IMR-90 (cell line): ENCODE results near the gene FBXW11. TPM values are rescaled to one million over a fixed set of nuclear protein-coding genes. Genes with fewer than 3 reads are reported as not detected.

Source experiments
- ATAC-seq: fragments of 200-7000 bp; cut with Tn5 transposase; 2 replicates; pipeline ENCODE4 v1.9.1; 2020; ENCODE audit warnings: low read depth, mild to moderate bottlenecking, moderate library complexity
- BruUV-seq: library from RNA; stranded (reverse); fragments of 400-500 nt; replicated peaks from 2 replicates; lab custom pipeline; 2021; lab: Mats Ljungman, UMichigan
- CTCF ChIA-PET: fragments of 300-600 bp; formaldehyde crosslinking; extraction: SDS; loops from one replicate; lab custom pipeline; 2021; ENCODE audit warnings: antibody characterized with exemption; lab: Yijun Ruan, JAX
- POLR2A ChIA-PET: fragments of 300-600 bp; sonication (Branson Sonifier 250); formaldehyde crosslinking; loops from one replicate; lab custom pipeline; 2022; ENCODE audit warnings: antibody characterized with exemption; ENCODE audit not compliant: unreplicated experiment; lab: Charles Lee
- DNase-seq: peaks from one replicate; pipeline ENCODE4 v3.0.0; 2013
- H2AFZ ChIP-seq: replicated peaks from 2 replicates; pipeline ENCODE3; 2013; ENCODE audit warnings: low read length, mild to moderate bottlenecking; ENCODE audit not compliant: poor library complexity
- H2AK5ac ChIP-seq: 2 replicates; pipeline ENCODE4 v1.6.1; 2013; ENCODE audit warnings: low read depth, low read length, inconsistent platforms
- H2AK9ac ChIP-seq: replicated peaks from 2 replicates; pipeline ENCODE3; 2013; ENCODE audit warnings: mild to moderate bottlenecking, low read depth, low read length, moderate library complexity; ENCODE audit not compliant: poor library complexity
- H2BK120ac ChIP-seq: 2 replicates; pipeline ENCODE4 v1.6.1; 2013; ENCODE audit warnings: low read depth, low read length, inconsistent platforms
- H2BK15ac ChIP-seq: 3 replicates; pipeline ENCODE4 v1.6.1; 2013; ENCODE audit warnings: low read depth, low read length, inconsistent platforms
- H2BK20ac ChIP-seq: 2 replicates; pipeline ENCODE4 v1.6.1; 2013; ENCODE audit warnings: low read depth, mild to moderate bottlenecking, inconsistent platforms, low read length, moderate library complexity
- H2BK5ac ChIP-seq: 2 replicates; pipeline ENCODE4 v1.6.1; 2013; ENCODE audit warnings: mild to moderate bottlenecking, low read depth, low read length, inconsistent platforms; ENCODE audit not compliant: poor library complexity, severe bottlenecking
- H3K14ac ChIP-seq: replicated peaks from 2 replicates; pipeline ENCODE4 v1.6.1; 2013; ENCODE audit warnings: low read depth, low read length, inconsistent platforms
- H3K18ac ChIP-seq: 2 replicates; pipeline ENCODE4 v1.6.1; 2013; ENCODE audit warnings: low read depth, low read length, control low read depth
- H3K23ac ChIP-seq: 2 replicates; pipeline ENCODE4 v1.6.1; 2013; ENCODE audit warnings: low read depth, low read length, inconsistent platforms
- H3K27ac ChIP-seq: 2 replicates; pipeline ENCODE4 v1.5.1; 2013; ENCODE audit warnings: mild to moderate bottlenecking, control low read depth, low read length; ENCODE audit not compliant: insufficient read depth
- H3K27me3 ChIP-seq: 2 replicates; pipeline ENCODE4 v1.6.1; 2013; ENCODE audit warnings: low read length; ENCODE audit not compliant: control insufficient read depth, insufficient read depth
- H3K36me3 ChIP-seq: 2 replicates; pipeline ENCODE4 v1.6.1; 2013; ENCODE audit warnings: low read length, mixed read lengths; ENCODE audit not compliant: control insufficient read depth, insufficient read depth
- H3K4ac ChIP-seq: 2 replicates; pipeline ENCODE4 v1.6.1; 2013; ENCODE audit warnings: low read depth, low read length, inconsistent platforms
- H3K4me1 ChIP-seq: 2 replicates; pipeline ENCODE4 v1.6.1; 2013; ENCODE audit warnings: low read length, mixed read lengths; ENCODE audit not compliant: control insufficient read depth, insufficient read depth
- H3K4me2 ChIP-seq: 2 replicates; pipeline ENCODE4 v1.6.1; 2013; ENCODE audit warnings: low read depth, mild to moderate bottlenecking, control low read depth, low read length, moderate library complexity
- H3K4me3 ChIP-seq: 2 replicates; pipeline ENCODE4 v1.5.1; 2013; ENCODE audit warnings: low read depth, mild to moderate bottlenecking, control low read depth, low read length, moderate library complexity; ENCODE audit not compliant: insufficient read depth
- H3K56ac ChIP-seq: 2 replicates; pipeline ENCODE4 v1.6.1; 2013; ENCODE audit warnings: low read length, inconsistent platforms; ENCODE audit not compliant: insufficient read depth; ENCODE audit errors: extremely low read depth
- H3K79me1 ChIP-seq, 2 experiments: 2 replicates each; pipeline ENCODE4 v1.6.1; 2013; ENCODE audit warnings: low read length in 2 of 2, inconsistent platforms in 1 of 2, low read depth in 1 of 2
- H3K9ac ChIP-seq: 2 replicates; pipeline ENCODE4 v1.6.1; 2013; ENCODE audit warnings: low read depth, low read length, control low read depth
- H3K9me1 ChIP-seq: 2 replicates; pipeline ENCODE4 v1.6.1; 2013; ENCODE audit warnings: low read length, inconsistent platforms; ENCODE audit not compliant: insufficient read depth
- H3K9me3 ChIP-seq: 2 replicates; pipeline ENCODE4 v1.6.1; 2013; ENCODE audit warnings: low read length; ENCODE audit not compliant: control insufficient read depth, insufficient read depth
- H4K20me1 ChIP-seq: 2 replicates; pipeline ENCODE4 v1.6.1; 2013; ENCODE audit warnings: low read length, inconsistent platforms; ENCODE audit not compliant: insufficient read depth
- H4K5ac ChIP-seq: 2 replicates; pipeline ENCODE4 v1.6.1; 2013; ENCODE audit warnings: mild to moderate bottlenecking, low read depth, low read length, control low read depth
- H4K8ac ChIP-seq, 2 experiments: 2 replicates each; pipeline ENCODE4 v1.6.1; 2013; ENCODE audit warnings: low read depth in 2 of 2, low read length in 2 of 2, control low read depth in 1 of 2, inconsistent platforms in 1 of 2
- H4K91ac ChIP-seq: 2 replicates; pipeline ENCODE4 v1.6.1; 2013; ENCODE audit warnings: low read depth, low read length, inconsistent platforms; ENCODE audit not compliant: insufficient read depth
- BHLHE40 ChIP-seq: fragments of 150-350 bp; IDR thresholded peaks from 2 replicates; pipeline ENCODE4 v1.6.1; 2016; ENCODE audit warnings: mild to moderate bottlenecking, low read depth, low read length
- CEBPB ChIP-seq: IDR thresholded peaks from 2 replicates; pipeline ENCODE4 v1.6.1; 2012; ENCODE audit warnings: low read depth, low read length, improper control_type of control experiment
- CTCF ChIP-seq: conservative IDR thresholded peaks from 2 replicates; pipeline ENCODE4 v1.5.1; 2012; ENCODE audit warnings: mild to moderate bottlenecking, low read depth, low read length, improper control_type of control experiment
- FOS ChIP-seq: fragments of 150-350 bp; IDR thresholded peaks from 2 replicates; pipeline ENCODE4 v1.6.1; 2016; ENCODE audit warnings: low read depth, low read length
- MAFK ChIP-seq: IDR thresholded peaks from 2 replicates; pipeline ENCODE4 v1.6.1; 2012; ENCODE audit warnings: low read depth, low read length, improper control_type of control experiment
- MAZ ChIP-seq: IDR thresholded peaks from 2 replicates; pipeline ENCODE4 v1.6.1; 2012; ENCODE audit warnings: low read depth, mild to moderate bottlenecking, low read length, improper control_type of control experiment, moderate library complexity, borderline replicate concordance
- MXI1 ChIP-seq: IDR thresholded peaks from 2 replicates; pipeline ENCODE4 v1.6.1; 2012; ENCODE audit warnings: low read depth, mild to moderate bottlenecking, low read length, moderate library complexity, borderline replicate concordance
- NFE2L2 ChIP-seq: fragments of 150-350 bp; IDR thresholded peaks from 2 replicates; pipeline ENCODE4 v1.6.1; 2016; ENCODE audit warnings: low read depth, mild to moderate bottlenecking, low read length
- POLR2A ChIP-seq: IDR thresholded peaks from 2 replicates; pipeline ENCODE4 v1.6.1; 2012; ENCODE audit warnings: mild to moderate bottlenecking, low read depth, low read length
- RAD21 ChIP-seq: IDR thresholded peaks from 2 replicates; pipeline ENCODE4 v1.6.1; 2012; ENCODE audit warnings: low read length, improper control_type of control experiment
- RCOR1 ChIP-seq: IDR thresholded peaks from 2 replicates; pipeline ENCODE4 v1.6.1; 2012; ENCODE audit warnings: mild to moderate bottlenecking, low read length, improper control_type of control experiment; ENCODE audit not compliant: insufficient replicate concordance
- RFX5 ChIP-seq: IDR thresholded peaks from 2 replicates; pipeline ENCODE4 v1.8.0; 2012; ENCODE audit warnings: low read depth, mild to moderate bottlenecking, low read length, moderate library complexity
- SMC3 ChIP-seq: fragments of 150-350 bp; IDR thresholded peaks from 2 replicates; pipeline ENCODE4 v1.6.1; 2016; ENCODE audit warnings: low read depth, mild to moderate bottlenecking, antibody characterized with exemption, low read length, moderate library complexity
- WGBS, 2 experiments: methylation state at CpG; one replicate each; pipeline versions ENCODE4 v1.1.5 to v1.1.7; 2013; ENCODE audit warnings: missing lambda C conversion rate in 2 of 2; ENCODE audit not compliant: insufficient read length in 1 of 2; ENCODE audit errors: extremely low coverage in 2 of 2; 5-methylcytosine and 5-hydroxymethylcytosine counted together
- dilution Hi-C: fragments of 300-500 bp; cut with HindIII; formaldehyde crosslinking; loops from one replicate; pipeline ENCODE4 v1.14.3; 2018; ENCODE audit warnings: low sequenced_read_pairs; ENCODE audit not compliant: unreplicated experiment
- in situ Hi-C: fragments of 300-500 bp; cut with MboI; formaldehyde crosslinking; loops from 3 replicates; pipeline ENCODE4 v1.14.3; 2019; ENCODE audit warnings: low sequenced_read_pairs, inconsistent platforms, mixed read lengths
- intact Hi-C: fragments of 100-400 bp; cut with micrococcal nuclease; formaldehyde crosslinking; loops from 2 replicates; pipeline ENCODE4 v1.10.0; 2022
- polyA plus RNA-seq, 3 experiments: library from polyadenylated mRNA; depleted of rRNA; stranded (reverse); fragments of >200 nt; gene quantifications; 2 replicates each; pipeline ENCODE4 v1.2.3, GENCODE V29; 2012; ENCODE audit warnings: low replicate concordance in 1 of 3
- total RNA-seq: library from RNA; depleted of rRNA; stranded (reverse); fragments of >200 nt; gene quantifications from 2 replicates; pipeline ENCODE4 v1.2.3, GENCODE V29; 2012
- TF ChIP-seq, protein P1 (sequence below): fragments of 150-350 bp; IDR thresholded peaks from 2 replicates; pipeline ENCODE4 v1.6.1; 2016; ENCODE audit warnings: low read depth, mild to moderate bottlenecking, low read length, moderate library complexity, borderline replicate concordance

Gene FBXW11
- total and polyA plus RNA-seq, 2 of the 4 experiments (the other 2 are of a cell fraction): 34.3 to 97.1 TPM

DNA sequence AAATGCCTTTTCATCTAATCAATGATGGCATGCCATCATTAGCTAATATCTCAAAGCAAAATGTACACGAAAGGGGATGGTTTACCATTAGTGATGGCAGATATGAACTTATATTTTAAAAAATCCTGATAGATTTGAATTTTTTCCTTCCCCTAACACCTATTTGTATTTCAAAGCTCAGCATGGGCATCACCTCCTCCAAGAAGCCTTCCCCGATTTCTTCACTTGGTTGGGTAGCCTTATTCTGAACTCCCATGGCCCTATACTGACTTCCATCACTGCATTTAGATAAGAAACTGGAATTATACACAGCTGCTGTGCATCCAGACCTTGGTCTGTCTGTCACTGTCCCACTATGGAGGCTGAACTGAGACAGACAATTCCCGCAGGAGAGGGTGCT is 49.6 kb upstream of the FBXW11 start (continued):
- TF ChIP-seq RAD21: no peak
- no peak for TF ChIP-seq NFE2L2
- TF ChIP-seq RFX5: no peak
- no peak for TF ChIP-seq SMC3

DNA sequence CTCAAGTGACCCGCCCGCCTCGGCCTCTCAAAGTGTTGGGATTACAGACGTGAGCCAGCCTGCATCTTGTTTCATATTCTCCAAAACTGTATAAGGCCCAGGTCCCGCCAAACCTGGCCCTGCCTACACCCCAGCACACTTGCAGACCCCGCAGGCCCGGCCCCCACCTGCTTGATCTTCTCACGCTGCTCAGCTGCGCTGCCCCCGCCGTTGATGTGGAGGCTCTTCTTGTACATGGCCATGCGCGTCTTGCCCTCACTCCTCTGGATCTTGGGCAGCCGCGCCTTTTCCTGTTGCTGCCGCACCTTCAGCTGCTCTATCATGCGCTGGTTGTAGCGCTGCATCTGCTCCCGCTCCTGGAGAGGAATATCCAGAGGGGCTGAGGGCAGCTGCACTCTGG is 49.0 kb upstream of the FBXW11 start:
- ChIA-PET POLR2A (no interaction called here), CTCF (interaction anchor here (0.9 kb wide), 1 partner anchor 133 kb away, joined by 4 read pairs; the partner anchor contains the start of gene STK10)
- no peak overlapping the region for H2AK9ac ChIP-seq
- no peak overlapping the region for H4K5ac ChIP-seq
- H3K4me1 ChIP-seq: no peaks in the 10 kb centered on the region
- H3K9me3 ChIP-seq: no peaks in the 10 kb centered on the region
- no peak overlapping the region for H4K8ac ChIP-seq
- in situ Hi-C loops (no loop called here), dilution Hi-C loops (no loop called here), intact Hi-C loops (no loop called here)
- no peak for DNase-seq
- no peak overlapping the region for H3K4me3 ChIP-seq
- no peak overlapping the region for H3K18ac ChIP-seq
- H2BK15ac ChIP-seq: no peak overlapping the region
- H3K4me2 ChIP-seq: no peak overlapping the region
- H3K14ac ChIP-seq: no peak overlapping the region
- H3K9me1 ChIP-seq: 0 out of 2 replicates have a peak, but pooled peaks cover 3% of the 10 kb centered on the region
- peak overlapping the region; percentile 51 for H2AFZ ChIP-seq
- 99% methylated on average over 12 of the region's 19 CpGs; no CpG with 5 or more reads in 1 of the 2 experiments for WGBS, 2 experiments
- H3K79me1 ChIP-seq: no peaks in the 10 kb centered on the region; a peak in 1 of 4 replicates
- H2BK120ac ChIP-seq: no peak overlapping the region
- H3K4ac ChIP-seq: no peak overlapping the region
- no peak overlapping the region for H4K91ac ChIP-seq
- H3K27ac ChIP-seq: no peak overlapping the region
- no peak overlapping the region for H3K56ac ChIP-seq
- H2BK20ac ChIP-seq: no peak overlapping the region
- no TSS peak for BruUV-seq
- no peak overlapping the region for H2AK5ac ChIP-seq
- peaks cover 44% of the 10 kb centered on the region for H3K36me3 ChIP-seq
- H3K9ac ChIP-seq: no peak overlapping the region
- no peak overlapping the region for H3K23ac ChIP-seq
- H2BK5ac ChIP-seq: no peak overlapping the region
- H3K27me3 ChIP-seq: no peaks in the 10 kb centered on the region
- H4K20me1 ChIP-seq: no peaks in the 10 kb centered on the region
- ATAC-seq: no peak
- TF ChIP-seq, protein P1, sequence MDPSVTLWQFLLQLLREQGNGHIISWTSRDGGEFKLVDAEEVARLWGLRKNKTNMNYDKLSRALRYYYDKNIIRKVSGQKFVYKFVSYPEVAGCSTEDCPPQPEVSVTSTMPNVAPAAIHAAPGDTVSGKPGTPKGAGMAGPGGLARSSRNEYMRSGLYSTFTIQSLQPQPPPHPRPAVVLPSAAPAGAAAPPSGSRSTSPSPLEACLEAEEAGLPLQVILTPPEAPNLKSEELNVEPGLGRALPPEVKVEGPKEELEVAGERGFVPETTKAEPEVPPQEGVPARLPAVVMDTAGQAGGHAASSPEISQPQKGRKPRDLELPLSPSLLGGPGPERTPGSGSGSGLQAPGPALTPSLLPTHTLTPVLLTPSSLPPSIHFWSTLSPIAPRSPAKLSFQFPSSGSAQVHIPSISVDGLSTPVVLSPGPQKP: no peak
- TF ChIP-seq SMC3: no peak
- no peak for TF ChIP-seq RCOR1
- TF ChIP-seq MXI1: no peak
- no peak for TF ChIP-seq POLR2A
- no peak for TF ChIP-seq CEBPB
- TF ChIP-seq RAD21: no peak
- TF ChIP-seq BHLHE40: no peak
- no peak for TF ChIP-seq MAFK
- TF ChIP-seq MAZ: no peak
- TF ChIP-seq CTCF: no peak
- no peak for TF ChIP-seq NFE2L2
- TF ChIP-seq RFX5: no peak
- TF ChIP-seq FOS: no peak
